ENCODE measurements around the gene PIGQ. TPM values are rescaled to one million over a fixed set of nuclear protein-coding genes. Genes with fewer than 3 reads are reported as not detected.

The PIGQ gene
- total and polyA plus RNA-seq, 11 donors: 16.4 to 39.5 (median 22.0) TPM

DNA sequence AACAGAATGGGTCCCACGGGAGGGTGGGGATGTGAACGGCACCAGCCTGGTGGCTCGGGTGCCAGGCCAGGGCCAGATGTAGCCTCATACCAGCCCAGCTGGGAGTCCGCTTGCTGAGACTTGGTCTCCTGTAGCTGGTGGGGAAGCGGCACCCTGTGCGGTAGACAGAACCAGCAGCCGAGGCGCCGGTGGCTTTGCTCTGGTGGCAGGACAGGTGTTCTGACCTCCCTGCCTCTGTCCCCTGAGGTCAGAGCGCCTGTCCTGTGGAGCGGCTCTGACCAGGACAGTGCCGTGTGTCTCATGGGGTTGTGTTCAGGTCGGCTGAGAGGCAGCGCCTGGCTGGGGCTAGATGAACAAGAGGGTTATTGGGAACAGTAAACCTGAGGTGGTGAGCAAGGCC lies 40.2 kb downstream of the PIGQ start:
- TF ChIP-seq, protein P1, sequence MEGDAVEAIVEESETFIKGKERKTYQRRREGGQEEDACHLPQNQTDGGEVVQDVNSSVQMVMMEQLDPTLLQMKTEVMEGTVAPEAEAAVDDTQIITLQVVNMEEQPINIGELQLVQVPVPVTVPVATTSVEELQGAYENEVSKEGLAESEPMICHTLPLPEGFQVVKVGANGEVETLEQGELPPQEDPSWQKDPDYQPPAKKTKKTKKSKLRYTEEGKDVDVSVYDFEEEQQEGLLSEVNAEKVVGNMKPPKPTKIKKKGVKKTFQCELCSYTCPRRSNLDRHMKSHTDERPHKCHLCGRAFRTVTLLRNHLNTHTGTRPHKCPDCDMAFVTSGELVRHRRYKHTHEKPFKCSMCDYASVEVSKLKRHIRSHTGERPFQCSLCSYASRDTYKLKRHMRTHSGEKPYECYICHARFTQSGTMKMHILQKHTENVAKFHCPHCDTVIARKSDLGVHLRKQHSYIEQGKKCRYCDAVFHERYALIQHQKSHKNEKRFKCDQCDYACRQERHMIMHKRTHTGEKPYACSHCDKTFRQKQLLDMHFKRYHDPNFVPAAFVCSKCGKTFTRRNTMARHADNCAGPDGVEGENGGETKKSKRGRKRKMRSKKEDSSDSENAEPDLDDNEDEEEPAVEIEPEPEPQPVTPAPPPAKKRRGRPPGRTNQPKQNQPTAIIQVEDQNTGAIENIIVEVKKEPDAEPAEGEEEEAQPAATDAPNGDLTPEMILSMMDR (IDR thresholded peaks at IDR 0.05): no peak
- no peak for TF ChIP-seq POLR2A (IDR thresholded peaks at IDR 0.05)
- Histone ChIP-seq H3K27me3 (no peaks in the 10 kb centered on the region), H3K9me3 (peaks cover 0 to 4% (median 0%) of the 10 kb centered on the region in 12 donors), H3K36me3 (no peaks in the 10 kb centered on the region), H3K4me1 (peaks cover 0 to 19% (median 0%) of the 10 kb centered on the region in 12 donors), H3K27ac (no peak overlapping the region), H3K4me3 (no peak overlapping the region)
- ATAC-seq (peak in 1 of 4 donors; percentile 27), DNase-seq (no peak)
- 91 to 97% (median 92%) methylated on average over 9 to 14 of the region's 14 CpGs for WGBS, 4 donors
- intact Hi-C loops (cut with DNase I): no loop called here

GRCh38 chr16:610513-611381 lies 41.0 kb downstream of the PIGQ start:
- ATAC-seq (peak; percentile 55 to 84 (median 74)), DNase-seq (peak in 3 of 5 donors; percentile 53 to 80 (median 58))
- no peaks in the 10 kb centered on the region for H3K36me3 ChIP-seq
- H3K27ac ChIP-seq: no peak overlapping the region
- intact Hi-C loops (cut with DNase I): no loop called here
- no peaks in the 10 kb centered on the region for H3K9me3 ChIP-seq
- peaks cover 0 to 19% (median 0%) of the 10 kb centered on the region in 12 donors for H3K4me1 ChIP-seq
- H3K27me3 ChIP-seq: no peaks in the 10 kb centered on the region
- no peak for TF ChIP-seq POLR2A (IDR thresholded peaks at IDR 0.05)
- TF ChIP-seq, protein P1 (IDR thresholded peaks at IDR 0.05): peak; percentile 58 to 79 (median 69)
- H3K4me3 ChIP-seq: no peak overlapping the region
- 68 to 81% (median 76%) methylated on average over 26 to 28 of the region's 28 CpGs for WGBS, 4 donors

DNA sequence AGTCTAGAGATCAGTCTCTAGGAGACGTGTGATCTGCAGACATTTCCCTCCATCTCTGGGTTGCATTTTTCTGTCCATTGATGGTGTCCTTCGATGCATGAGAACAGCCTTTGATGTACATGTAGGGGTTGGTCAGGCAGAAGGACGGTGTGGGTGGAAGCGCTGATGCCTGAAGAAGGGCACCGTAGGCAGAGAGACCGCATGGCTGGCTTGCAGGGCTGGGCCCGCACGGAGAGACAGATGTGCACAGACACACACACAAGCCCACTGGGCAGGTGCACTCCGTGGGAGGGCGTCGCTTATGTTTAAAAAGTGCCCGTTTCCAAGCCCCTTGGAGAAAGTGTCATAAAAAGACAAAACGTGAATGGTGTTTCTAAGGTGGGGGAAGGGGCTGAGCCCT lies 45.4 kb downstream of the PIGQ start:
- no peak for ATAC-seq
- no peaks in the 10 kb centered on the region for H3K27me3 ChIP-seq
- no peak overlapping the region for H3K4me3 ChIP-seq
- no peak for TF ChIP-seq POLR2A (IDR thresholded peaks at IDR 0.05)
- TF ChIP-seq, protein P1 (IDR thresholded peaks at IDR 0.05): no peak
- intact Hi-C loops (cut with DNase I): no loop called here
- no peak for DNase-seq
- peaks cover 0 to 10% (median 4%) of the 10 kb centered on the region in 9 donors for H3K36me3 ChIP-seq
- WGBS, 4 donors: 95 to 97% (median 96%) methylated on average over 13 of the region's 13 CpGs
- no peaks in the 10 kb centered on the region for H3K9me3 ChIP-seq
- H3K27ac ChIP-seq: no peak overlapping the region
- H3K4me1 ChIP-seq: peaks cover 0 to 10% (median 0%) of the 10 kb centered on the region in 12 donors

GRCh38 chr16:616733-617586 lies 47.2 kb downstream of the PIGQ start:
- Histone ChIP-seq H3K27me3 (no peaks in the 10 kb centered on the region), H3K36me3 (peaks cover 0 to 10% (median 4%) of the 10 kb centered on the region in 9 donors), H3K4me1 (no peaks in the 10 kb centered on the region), H3K27ac (no peak overlapping the region), H3K4me3 (no peak overlapping the region), H3K9me3 (no peaks in the 10 kb centered on the region)
- TF ChIP-seq, protein P1 (IDR thresholded peaks at IDR 0.05): no peak
- no peak for TF ChIP-seq POLR2A (IDR thresholded peaks at IDR 0.05)
- intact Hi-C loops (cut with DNase I): no loop called here
- ATAC-seq (peak in 1 of 4 donors; percentile 48), DNase-seq (no peak)
- 92 to 95% (median 94%) methylated on average over 23 to 39 of the region's 39 CpGs for WGBS, 4 donors

Measured in heart left ventricle (tissue), 16 donors.